NCI-H1105 (cell line): Measurements from ENCODE around the gene TRPV4.
A peak's percentile ranks its signal among the peaks of the same experiment; 100 is the strongest.
"Not testable (repeated sequence)": the region's sequence is repeated elsewhere in the genome, so short reads cannot be mapped to it uniquely, and the experiment has no call there.

Experiments
- DNase-seq: peaks from one replicate; lab custom pipeline; 2025; lab: John Stamatoyannopoulos, UW

The TRPV4 gene

GRCh38 chr12:109833307-109834189 lies at the start of gene TRPV4:
TSS of gene TRPV4 (minus strand) at chr12:109833398. CDS start at chr12:109814796, 18,602 bp downstream.
- DNase-seq, result no peak

GRCh38 chr12:109881752-109882151 lies 48.6 kb upstream of the TRPV4 start:
- DNase-seq, result no peak

- DNase-seq, result no peak
Observed at GRCh38 chr12:109880938-109881337, 47.7 kb upstream of the TRPV4 start.

- DNase-seq, result peak; percentile 80
Observed at GRCh38 chr12:109880043-109880931, 47.1 kb upstream of the TRPV4 start, which contains the start of gene GLTP. TSS of gene GLTP (minus strand) at chr12:109880541. CDS start at chr12:109880374, 167 bp downstream.

- DNase-seq, result no peak
Observed at GRCh38 chr12:109879351-109880042, 46.3 kb upstream of the TRPV4 start.

- no peak for DNase-seq
Observed at GRCh38 chr12:109878749-109879148, 45.6 kb upstream of the TRPV4 start.

GRCh38 chr12:109878247-109878625 lies 45.0 kb upstream of the TRPV4 start:
- no peak for DNase-seq

- DNase-seq, result no peak
Observed at GRCh38 chr12:109877504-109878246, 44.5 kb upstream of the TRPV4 start.

- DNase-seq, result no peak
Observed at GRCh38 chr12:109876406-109876805, 43.2 kb upstream of the TRPV4 start.

GRCh38 chr12:109875572-109876131 lies 42.5 kb upstream of the TRPV4 start:
- DNase-seq, result peak; percentile 60

GRCh38 chr12:109873653-109874052 lies 40.5 kb upstream of the TRPV4 start:
- no peak for DNase-seq

- DNase-seq, result no peak
Observed at GRCh38 chr12:109871668-109872314, 38.6 kb upstream of the TRPV4 start.

GRCh38 chr12:109870648-109871047 lies 37.5 kb upstream of the TRPV4 start:
- DNase-seq, result no peak

- DNase-seq, result no peak
Observed at GRCh38 chr12:109868182-109869051, 35.2 kb upstream of the TRPV4 start.

GRCh38 chr12:109864916-109865315 lies 31.7 kb upstream of the TRPV4 start:
- no peak for DNase-seq

- no peak for DNase-seq
Observed at GRCh38 chr12:109863847-109864712, 30.9 kb upstream of the TRPV4 start.

- not testable (repeated sequence) for DNase-seq
Observed at GRCh38 chr12:109862491-109862890, 29.3 kb upstream of the TRPV4 start.

- no peak for DNase-seq
Observed at GRCh38 chr12:109861689-109862314, 28.6 kb upstream of the TRPV4 start.
